Measurements from ENCODE around the gene VEZF1. TPM values are rescaled to one million over a fixed set of nuclear protein-coding genes. Genes with fewer than 3 reads are reported as not detected.
A peak's percentile ranks its signal among the peaks of the same experiment; 100 is the strongest.

Gene VEZF1
- total RNA-seq, 2 donors from 2014 or later: 50.3 to 59.3 TPM

DNA sequence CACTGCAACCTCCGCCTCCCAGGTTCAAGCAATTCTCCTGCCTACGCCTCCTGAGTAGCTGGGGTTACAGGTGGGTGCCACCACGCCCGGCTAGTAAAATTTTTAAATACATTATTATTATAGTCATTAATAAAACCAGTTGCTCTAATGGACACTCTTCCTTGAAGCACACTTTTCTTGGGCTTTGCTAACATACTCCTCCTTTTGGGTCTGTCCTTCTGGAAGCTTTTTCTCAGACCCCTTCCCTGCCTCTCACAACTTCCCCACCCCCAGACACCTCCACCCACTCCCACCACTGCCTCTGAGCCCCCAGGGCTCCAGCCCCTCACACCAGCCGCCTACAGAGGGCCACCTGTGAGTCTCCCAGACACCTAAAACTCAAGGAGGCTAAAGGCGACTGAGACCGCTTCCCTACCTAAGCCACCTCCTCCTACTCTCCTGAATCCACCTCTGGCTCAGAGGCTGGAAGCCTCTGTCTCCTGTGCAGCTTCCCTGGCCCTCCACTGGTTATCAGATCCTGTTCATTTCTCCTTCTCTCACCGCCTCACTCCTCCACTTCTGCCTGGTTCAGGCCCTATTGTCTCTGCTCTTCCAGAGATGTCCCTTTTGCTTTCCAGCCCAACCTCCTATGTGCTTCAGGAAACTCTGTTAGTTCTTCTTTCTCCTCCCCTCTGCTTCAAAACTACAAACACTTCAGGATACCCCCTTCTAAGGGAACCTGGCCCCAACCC is 30.8 kb downstream of the VEZF1 start:
- DNase-seq: peak; percentile 71
- H3K27ac ChIP-seq (ENCODE audit: low read depth, low read length): no peak overlapping the region
- TF ChIP-seq, protein P1, sequence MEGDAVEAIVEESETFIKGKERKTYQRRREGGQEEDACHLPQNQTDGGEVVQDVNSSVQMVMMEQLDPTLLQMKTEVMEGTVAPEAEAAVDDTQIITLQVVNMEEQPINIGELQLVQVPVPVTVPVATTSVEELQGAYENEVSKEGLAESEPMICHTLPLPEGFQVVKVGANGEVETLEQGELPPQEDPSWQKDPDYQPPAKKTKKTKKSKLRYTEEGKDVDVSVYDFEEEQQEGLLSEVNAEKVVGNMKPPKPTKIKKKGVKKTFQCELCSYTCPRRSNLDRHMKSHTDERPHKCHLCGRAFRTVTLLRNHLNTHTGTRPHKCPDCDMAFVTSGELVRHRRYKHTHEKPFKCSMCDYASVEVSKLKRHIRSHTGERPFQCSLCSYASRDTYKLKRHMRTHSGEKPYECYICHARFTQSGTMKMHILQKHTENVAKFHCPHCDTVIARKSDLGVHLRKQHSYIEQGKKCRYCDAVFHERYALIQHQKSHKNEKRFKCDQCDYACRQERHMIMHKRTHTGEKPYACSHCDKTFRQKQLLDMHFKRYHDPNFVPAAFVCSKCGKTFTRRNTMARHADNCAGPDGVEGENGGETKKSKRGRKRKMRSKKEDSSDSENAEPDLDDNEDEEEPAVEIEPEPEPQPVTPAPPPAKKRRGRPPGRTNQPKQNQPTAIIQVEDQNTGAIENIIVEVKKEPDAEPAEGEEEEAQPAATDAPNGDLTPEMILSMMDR (conservative IDR thresholded peaks at IDR 0.05): no peak
- no peak overlapping the region for H3K9ac ChIP-seq (ENCODE audit: extremely low read depth, low read length, poor library complexity, severe bottlenecking)
- no peaks in the 10 kb centered on the region for H3K36me3 ChIP-seq (ENCODE audit: control insufficient read depth, insufficient read depth, low read length)
- Mint-ChIP-seq H3K9me3 (no peaks in the 10 kb centered on the region), H3K27ac (no peak overlapping the region), H3K27me3 (ENCODE audit: insufficient read depth) (peaks cover 49% of the 10 kb centered on the region), H3K4me3 (no peak overlapping the region), H3K36me3 (ENCODE audit: low read depth) (no peaks in the 10 kb centered on the region), H3K4me1 (peaks cover 48% of the 10 kb centered on the region)
- H3K27me3 ChIP-seq (ENCODE audit: control insufficient read depth, insufficient read depth, low read length, poor library complexity, severe bottlenecking): peaks cover 15% of the 10 kb centered on the region
- peaks cover 20% of the 10 kb centered on the region for H3K4me1 ChIP-seq (ENCODE audit: control insufficient read depth, insufficient read depth, low read length)
- H3K4me3 ChIP-seq (ENCODE audit: low read length): no peak overlapping the region
- no peaks in the 10 kb centered on the region for H3K9me3 ChIP-seq (ENCODE audit: control insufficient read depth, low read length)
- 84 to 100% methylated on average over 1 to 6 of the region's 8 CpGs for WGBS, 2 experiments (ENCODE audit: insufficient coverage in 1 of 2, insufficient read length in 1 of 2)

DNA sequence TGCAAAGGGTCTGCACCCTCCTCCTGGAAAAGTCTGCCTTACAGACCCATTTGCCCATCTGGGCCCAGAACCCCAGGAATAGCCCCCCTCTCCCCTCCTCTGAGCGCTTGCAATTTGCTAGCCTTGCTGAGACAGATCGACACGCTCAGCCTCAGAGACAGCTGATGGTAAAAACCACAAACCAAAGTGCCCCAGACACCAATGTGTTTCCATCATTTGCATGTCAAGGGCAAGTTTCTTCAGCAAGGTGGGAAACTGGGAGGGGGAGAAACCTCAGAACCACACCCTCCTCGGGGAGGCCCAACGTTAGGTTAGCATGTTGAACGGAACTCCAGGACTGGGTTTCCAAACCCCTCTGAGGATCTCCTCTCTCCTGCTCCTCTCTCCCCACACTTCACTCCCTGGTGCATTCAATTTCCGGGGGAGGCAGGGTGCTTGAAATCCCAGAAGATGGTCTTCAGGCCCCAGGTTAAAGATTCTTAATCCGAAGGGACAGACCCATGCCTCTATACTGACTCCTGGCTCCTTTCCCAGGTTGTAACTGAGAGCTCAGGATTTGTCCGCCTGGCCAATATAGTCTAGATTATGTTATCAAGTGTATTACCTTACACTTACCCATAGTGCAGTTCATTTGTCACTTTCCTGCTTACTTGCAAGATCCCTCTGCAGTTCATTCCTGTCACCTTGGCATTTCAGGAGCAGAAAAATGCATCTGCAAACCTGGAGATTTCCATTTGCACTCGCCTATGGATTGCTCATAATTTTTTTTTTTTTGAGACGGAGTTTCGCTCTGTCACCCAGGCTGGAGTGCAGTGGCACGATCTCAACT is 31.5 kb downstream of the VEZF1 start:
- no peak overlapping the region for H3K9ac ChIP-seq (ENCODE audit: extremely low read depth, low read length, poor library complexity, severe bottlenecking)
- peak overlapping the region; percentile 51 for H3K4me3 Mint-ChIP-seq
- WGBS, 2 experiments (ENCODE audit: insufficient coverage in 1 of 2, insufficient read length in 1 of 2): 56 to 80% methylated on average over 3 to 13 of the region's 13 CpGs
- no peak overlapping the region for H3K27ac ChIP-seq (ENCODE audit: low read depth, low read length)
- no peaks in the 10 kb centered on the region for H3K36me3 ChIP-seq (ENCODE audit: control insufficient read depth, insufficient read depth, low read length)
- H3K9me3 Mint-ChIP-seq: no peaks in the 10 kb centered on the region
- H3K9me3 ChIP-seq (ENCODE audit: control insufficient read depth, low read length): no peaks in the 10 kb centered on the region
- peaks cover 15% of the 10 kb centered on the region for H3K27me3 ChIP-seq (ENCODE audit: control insufficient read depth, insufficient read depth, low read length, poor library complexity, severe bottlenecking)
- peak overlapping the region; percentile 77 for H3K4me3 ChIP-seq (ENCODE audit: low read length)
- H3K4me1 Mint-ChIP-seq: peaks cover 50% of the 10 kb centered on the region
- no peaks in the 10 kb centered on the region for H3K36me3 Mint-ChIP-seq (ENCODE audit: low read depth)
- peaks cover 45% of the 10 kb centered on the region for H3K27me3 Mint-ChIP-seq (ENCODE audit: insufficient read depth)
- TF ChIP-seq, protein P1 (conservative IDR thresholded peaks at IDR 0.05): no peak
- H3K27ac Mint-ChIP-seq: no peak overlapping the region
- peak; percentile 74 for DNase-seq
- peaks cover 20% of the 10 kb centered on the region for H3K4me1 ChIP-seq (ENCODE audit: control insufficient read depth, insufficient read depth, low read length)

DNA sequence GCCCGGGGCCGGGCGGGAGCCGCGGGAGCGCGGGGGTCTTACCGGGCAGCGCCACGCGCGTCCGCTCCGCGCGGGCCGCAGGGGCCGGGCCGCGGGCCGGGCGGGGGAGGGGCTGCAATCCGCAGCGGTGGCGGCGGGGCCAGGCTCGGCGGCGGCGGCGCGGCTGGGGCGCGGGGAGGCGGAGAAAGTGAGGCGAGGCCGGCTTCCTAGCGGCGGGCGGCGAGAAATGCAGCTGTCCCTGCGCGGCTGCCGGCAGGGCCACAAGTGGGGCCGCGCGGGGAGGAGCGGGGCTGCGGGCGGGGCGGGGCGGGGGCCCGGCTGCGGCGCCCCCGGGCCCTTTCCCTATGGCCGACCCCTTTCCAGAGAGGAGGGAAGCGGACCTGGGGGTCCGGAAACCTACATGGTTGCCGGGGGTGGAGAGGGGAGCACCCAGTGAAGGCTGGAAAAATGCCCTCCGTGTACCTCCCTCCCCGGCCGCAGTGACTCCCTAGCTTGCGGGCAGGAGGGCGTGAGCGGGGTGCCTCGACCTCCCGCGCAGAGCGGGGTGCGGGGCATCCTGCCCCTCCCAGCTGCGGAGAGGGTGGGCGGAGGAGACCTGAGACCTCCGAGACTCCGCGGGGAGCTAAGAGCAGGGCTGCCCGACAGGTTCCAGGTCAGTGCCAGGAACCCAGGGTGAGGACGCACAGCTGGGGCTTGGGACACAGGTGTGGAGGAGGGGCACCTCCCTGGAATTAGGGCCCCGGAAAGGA is 32.7 kb downstream of the VEZF1 start, which contains the start of gene CUEDC1:
Gene CUEDC1, minus strand, starts transcription at position 230 of the 749 bp plus-strand sequence. CDS start 69,848 bp downstream, outside the sequence.
- peaks cover 15% of the 10 kb centered on the region for H3K27me3 ChIP-seq (ENCODE audit: control insufficient read depth, insufficient read depth, low read length, poor library complexity, severe bottlenecking)
- peak within 1 kb of the TSS; percentile 77 for H3K4me3 ChIP-seq (ENCODE audit: low read length)
- peaks cover 18% of the 10 kb centered on the region for H3K4me1 ChIP-seq (ENCODE audit: control insufficient read depth, insufficient read depth, low read length)
- Mint-ChIP-seq H3K9me3 (no peaks in the 10 kb centered on the region), H3K27ac (peak within 1 kb of the TSS; percentile 45), H3K4me3 (peak within 1 kb of the TSS; percentile 61), H3K36me3 (ENCODE audit: low read depth) (no peaks in the 10 kb centered on the region), H3K4me1 (peaks cover 49% of the 10 kb centered on the region), H3K27me3 (ENCODE audit: insufficient read depth) (peaks cover 45% of the 10 kb centered on the region)
- H3K9ac ChIP-seq (ENCODE audit: extremely low read depth, low read length, poor library complexity, severe bottlenecking): peak within 1 kb of the TSS; percentile 64
- 0 to 2% methylated on average over 1 to 78 of the region's 79 CpGs for WGBS, 2 experiments (ENCODE audit: insufficient coverage in 1 of 2, insufficient read length in 1 of 2)
- H3K36me3 ChIP-seq (ENCODE audit: control insufficient read depth, insufficient read depth, low read length): no peaks in the 10 kb centered on the region
- peak within 1 kb of the TSS; percentile 90 for H3K27ac ChIP-seq (ENCODE audit: low read depth, low read length)
- no peaks in the 10 kb centered on the region for H3K9me3 ChIP-seq (ENCODE audit: control insufficient read depth, low read length)
- peak; percentile 93 for DNase-seq
- TF ChIP-seq, protein P1 (conservative IDR thresholded peaks at IDR 0.05): peak; percentile 60

All from endodermal cell (in vitro differentiated cells).